Loucy (cell line): ENCODE measurements around the gene RD3L.

ENCODE experiments used
- H2AFZ ChIP-seq: fragments of 200-600 bp; sonication (generic); 2 replicates; pipeline ENCODE4 v1.6.0; 2016; ENCODE audit warnings: antibody characterized with exemption, mild to moderate bottlenecking, low read length, moderate library complexity
- H3F3A ChIP-seq: fragments of 200-600 bp; 2 replicates; pipeline ENCODE4 v1.6.0; 2016; ENCODE audit warnings: antibody characterized with exemption, low read depth, mild to moderate bottlenecking
- H3K27me3 ChIP-seq: fragments of 200-600 bp; sonication (generic); 2 replicates; pipeline ENCODE4 v1.6.1; 2014; ENCODE audit warnings: low read length, mild to moderate bottlenecking; ENCODE audit not compliant: insufficient read depth, poor library complexity, severe bottlenecking
- H3K36me3 ChIP-seq: fragments of 200-600 bp; sonication (generic); 2 replicates; pipeline ENCODE4 v1.6.1; 2016; ENCODE audit warnings: low read length; ENCODE audit not compliant: insufficient read depth
- H3K4me1 ChIP-seq: fragments of 200-600 bp; sonication (generic); 2 replicates; pipeline ENCODE4 v1.5.1; 2014; ENCODE audit warnings: low read length, mild to moderate bottlenecking; ENCODE audit not compliant: insufficient read depth, poor library complexity, severe bottlenecking
- H3K4me2 ChIP-seq: fragments of 200-600 bp; sonication (generic); 2 replicates; pipeline ENCODE4 v1.6.0; 2014; ENCODE audit warnings: antibody characterized with exemption, low read length, low read depth, mild to moderate bottlenecking; ENCODE audit not compliant: poor library complexity, severe bottlenecking
- H3K4me3 ChIP-seq: fragments of 200-600 bp; sonication (generic); 2 replicates; pipeline ENCODE4 v1.5.1; 2014; ENCODE audit warnings: low read length, mild to moderate bottlenecking, mixed read lengths; ENCODE audit not compliant: poor library complexity, severe bottlenecking
- H3K79me2 ChIP-seq: fragments of 200-600 bp; sonication (generic); 2 replicates; pipeline ENCODE4 v1.6.1; 2014; ENCODE audit warnings: low read length; ENCODE audit not compliant: insufficient read depth
- H3K9ac ChIP-seq: fragments of 200-600 bp; sonication (generic); 2 replicates; pipeline ENCODE4 v1.6.0; 2014; ENCODE audit warnings: mild to moderate bottlenecking, low read depth, low read length, moderate library complexity; ENCODE audit not compliant: poor library complexity, severe bottlenecking
- H3K9me2 ChIP-seq: fragments of 200-600 bp; sonication (generic); replicated peaks from 2 replicates; pipeline ENCODE4 v1.6.1; 2016; ENCODE audit warnings: low read depth, low read length, mixed read lengths
- H3K9me3 ChIP-seq: fragments of 200-600 bp; sonication (generic); 2 replicates; pipeline ENCODE4 v1.6.1; 2014; ENCODE audit warnings: mild to moderate bottlenecking, antibody characterized with exemption, low read length, low read depth; ENCODE audit not compliant: insufficient read depth
- H4K20me1 ChIP-seq: fragments of 200-600 bp; sonication (generic); 2 replicates; pipeline ENCODE4 v1.6.0; 2014; ENCODE audit warnings: antibody characterized with exemption, low read length, mild to moderate bottlenecking; ENCODE audit not compliant: insufficient read depth, poor library complexity, severe bottlenecking
- CTCF ChIP-seq: fragments of 200-600 bp; sonication (generic); conservative IDR thresholded peaks from 2 replicates; pipeline ENCODE4 v1.5.1; 2014; ENCODE audit warnings: mild to moderate bottlenecking, antibody characterized with exemption, low read length
- EZH2phosphoT487 ChIP-seq: fragments of 200-600 bp; IDR thresholded peaks from 2 replicates; pipeline ENCODE4 v1.6.1; 2018; ENCODE audit warnings: antibody characterized with exemption, mild to moderate bottlenecking, moderate library complexity, borderline replicate concordance

Gene RD3L

DNA sequence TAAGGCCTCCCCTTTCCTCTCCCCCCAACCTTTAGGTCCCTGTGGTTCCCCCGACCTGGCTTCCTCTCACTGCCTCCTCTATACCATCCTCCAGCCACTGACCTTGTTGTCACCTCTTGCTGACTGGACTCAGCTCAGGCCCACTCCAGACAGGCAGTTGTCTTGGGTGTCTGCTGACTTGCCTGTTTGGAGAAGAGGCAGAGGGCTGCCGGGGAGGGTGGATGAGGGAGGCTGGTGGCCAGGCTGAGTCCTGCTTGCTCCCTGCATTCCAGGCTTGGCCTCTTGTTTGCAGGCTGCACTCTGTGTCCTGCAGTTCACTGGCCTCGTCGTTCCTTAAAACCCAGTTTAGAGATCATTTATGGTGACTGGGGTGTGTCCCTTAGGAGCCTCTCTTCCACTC lies 31.0 kb upstream of the RD3L start:
- no peak overlapping the region for H3K9ac ChIP-seq

DNA sequence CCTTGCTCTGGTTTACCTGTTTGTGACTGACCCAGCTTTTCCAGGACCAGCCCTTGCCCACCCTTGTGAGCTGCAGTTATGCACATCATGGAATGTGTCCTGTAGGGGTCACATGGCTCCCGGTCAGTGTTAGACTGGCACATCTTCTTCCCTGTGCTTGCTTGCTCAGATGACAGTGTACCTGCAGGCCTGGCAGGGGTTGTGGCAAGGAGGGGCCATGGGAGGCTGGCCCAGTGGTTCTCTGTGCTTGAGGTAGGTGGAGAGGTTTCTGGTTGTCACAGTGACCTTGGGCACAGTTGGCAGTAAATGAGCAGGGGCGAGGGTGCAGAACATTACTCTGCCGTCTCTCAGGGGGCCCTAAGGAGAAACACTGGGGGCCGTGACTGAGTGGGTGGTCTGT lies 27.6 kb upstream of the RD3L start:
- H4K20me1 ChIP-seq = no peaks in the 10 kb centered on the region
- TF ChIP-seq CTCF (no peak), EZH2phosphoT487 (no peak)

More for the DNA sequence above, 31.0 kb upstream of the RD3L start:
- no peaks in the 10 kb centered on the region for H3K4me1 ChIP-seq
- H3K9me3 ChIP-seq = no peaks in the 10 kb centered on the region
- H3K36me3 ChIP-seq = no peaks in the 10 kb centered on the region
- no peaks in the 10 kb centered on the region for H4K20me1 ChIP-seq
- H2AFZ ChIP-seq = no peak overlapping the region
- no peak overlapping the region for H3K4me2 ChIP-seq
- H3K9me2 ChIP-seq = no peaks in the 10 kb centered on the region
- H3K4me3 ChIP-seq = no peak overlapping the region
- H3K27me3 ChIP-seq = no peaks in the 10 kb centered on the region
- H3K79me2 ChIP-seq = no peaks in the 10 kb centered on the region
- H3F3A ChIP-seq = no peaks in the 10 kb centered on the region
- TF ChIP-seq EZH2phosphoT487 (no peak), CTCF (no peak)

DNA sequence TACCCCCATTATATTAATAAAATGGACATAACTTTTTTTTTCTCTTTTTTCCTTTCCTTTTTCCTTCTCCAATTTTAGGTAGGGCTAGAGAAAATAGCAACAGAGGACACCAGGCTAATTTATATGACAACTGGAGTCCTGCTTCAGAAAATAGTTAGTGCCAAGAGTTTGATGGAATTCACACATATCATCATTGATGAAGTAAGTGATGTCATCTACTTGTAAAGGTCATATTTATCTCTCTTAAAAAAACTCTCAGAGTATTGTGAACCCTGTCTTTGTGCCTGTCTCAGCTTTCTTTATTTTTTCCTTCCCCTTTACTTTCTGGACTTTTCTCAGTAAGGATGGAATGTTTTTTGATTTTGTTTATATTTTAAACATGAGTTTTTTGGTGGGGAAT lies 24.3 kb upstream of the RD3L start:
- H3K27me3 ChIP-seq = no peaks in the 10 kb centered on the region
- H3K36me3 ChIP-seq = no peaks in the 10 kb centered on the region
- no peaks in the 10 kb centered on the region for H3K4me1 ChIP-seq
- H3K4me2 ChIP-seq = no peak overlapping the region
- no peak overlapping the region for H3K9ac ChIP-seq
- H4K20me1 ChIP-seq = no peaks in the 10 kb centered on the region
- no peak overlapping the region for H2AFZ ChIP-seq
- TF ChIP-seq CTCF (no peak), EZH2phosphoT487 (no peak)
- H3F3A ChIP-seq = no peaks in the 10 kb centered on the region
- no peaks in the 10 kb centered on the region for H3K79me2 ChIP-seq
- no peaks in the 10 kb centered on the region for H3K9me2 ChIP-seq
- H3K4me3 ChIP-seq = no peak overlapping the region
- no peaks in the 10 kb centered on the region for H3K9me3 ChIP-seq

More for the DNA sequence above, 27.6 kb upstream of the RD3L start:
- no peak overlapping the region for H3K9ac ChIP-seq
- no peaks in the 10 kb centered on the region for H3K27me3 ChIP-seq
- no peak overlapping the region for H2AFZ ChIP-seq
- H3K4me1 ChIP-seq = no peaks in the 10 kb centered on the region
- no peaks in the 10 kb centered on the region for H3K9me2 ChIP-seq
- H3F3A ChIP-seq = no peaks in the 10 kb centered on the region
- no peaks in the 10 kb centered on the region for H3K79me2 ChIP-seq
- H3K4me2 ChIP-seq = no peak overlapping the region
- H3K9me3 ChIP-seq = no peaks in the 10 kb centered on the region
- no peak overlapping the region for H3K4me3 ChIP-seq
- no peaks in the 10 kb centered on the region for H3K36me3 ChIP-seq
